GM13977 (cell line): ENCODE measurements around the gene MEN1.
A peak's percentile ranks its signal among the peaks of the same experiment; 100 is the strongest.

Experiments used
- DNase-seq: peaks from one replicate; pipeline ENCODE4 v3.0.0; 2012; ENCODE audit warnings: low spot score
- in situ Hi-C: fragments of 300-500 bp; cut with MboI; formaldehyde crosslinking; loops from one replicate; pipeline ENCODE4 v1.12.0; 2022; ENCODE audit warnings: low sequenced_read_pairs, low pct_unique_long_range_greater_than_20kb, mixed read lengths, inconsistent platforms; ENCODE audit not compliant: unreplicated experiment
- TF ChIP-seq, protein P1 (sequence below): IDR thresholded peaks from 2 replicates; pipeline ENCODE4 v1.5.1; 2012; ENCODE audit warnings: mild to moderate bottlenecking, control low read depth; ENCODE audit not compliant: insufficient read depth; ENCODE audit errors: extremely low read depth, missing control alignments

The MEN1 gene

DNA sequence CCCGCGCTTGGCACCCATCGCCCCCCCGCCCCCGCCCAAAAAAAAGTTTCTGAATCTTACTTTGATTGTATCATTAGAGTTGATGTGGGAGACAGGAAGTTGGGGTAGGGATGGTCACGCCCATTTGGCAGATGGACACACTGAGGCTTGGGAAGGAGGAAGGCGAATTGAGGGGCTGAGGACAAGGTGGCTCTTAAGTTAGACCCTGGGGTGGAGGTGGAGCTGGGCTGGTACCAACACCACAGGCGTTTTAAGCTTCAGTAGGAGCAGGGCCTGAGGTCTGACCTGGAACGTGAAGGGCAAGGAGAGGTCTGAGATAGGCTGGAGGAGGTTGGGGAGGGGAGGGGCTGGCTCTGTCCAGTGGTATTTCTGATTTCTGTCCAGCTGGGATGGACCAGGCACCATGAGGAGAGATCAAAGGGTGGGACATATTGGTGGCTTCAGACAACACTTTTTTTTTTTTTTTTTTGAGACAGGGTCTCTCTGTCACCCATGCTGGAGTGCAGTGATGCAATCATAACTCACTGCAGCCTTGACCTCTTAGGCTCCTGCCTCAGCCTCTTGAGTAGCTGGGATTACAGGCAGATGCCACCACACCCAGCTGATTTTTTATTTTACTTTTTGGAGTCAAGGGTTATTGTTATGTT is 34.9 kb upstream of the MEN1 start:
- DNase-seq = no peak
- in situ Hi-C loops = loop anchor here (5.0 kb wide), 1 partner anchor 47 kb away; no protein-coding TSS in a partner anchor
- TF ChIP-seq, protein P1, sequence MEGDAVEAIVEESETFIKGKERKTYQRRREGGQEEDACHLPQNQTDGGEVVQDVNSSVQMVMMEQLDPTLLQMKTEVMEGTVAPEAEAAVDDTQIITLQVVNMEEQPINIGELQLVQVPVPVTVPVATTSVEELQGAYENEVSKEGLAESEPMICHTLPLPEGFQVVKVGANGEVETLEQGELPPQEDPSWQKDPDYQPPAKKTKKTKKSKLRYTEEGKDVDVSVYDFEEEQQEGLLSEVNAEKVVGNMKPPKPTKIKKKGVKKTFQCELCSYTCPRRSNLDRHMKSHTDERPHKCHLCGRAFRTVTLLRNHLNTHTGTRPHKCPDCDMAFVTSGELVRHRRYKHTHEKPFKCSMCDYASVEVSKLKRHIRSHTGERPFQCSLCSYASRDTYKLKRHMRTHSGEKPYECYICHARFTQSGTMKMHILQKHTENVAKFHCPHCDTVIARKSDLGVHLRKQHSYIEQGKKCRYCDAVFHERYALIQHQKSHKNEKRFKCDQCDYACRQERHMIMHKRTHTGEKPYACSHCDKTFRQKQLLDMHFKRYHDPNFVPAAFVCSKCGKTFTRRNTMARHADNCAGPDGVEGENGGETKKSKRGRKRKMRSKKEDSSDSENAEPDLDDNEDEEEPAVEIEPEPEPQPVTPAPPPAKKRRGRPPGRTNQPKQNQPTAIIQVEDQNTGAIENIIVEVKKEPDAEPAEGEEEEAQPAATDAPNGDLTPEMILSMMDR = no peak

DNA sequence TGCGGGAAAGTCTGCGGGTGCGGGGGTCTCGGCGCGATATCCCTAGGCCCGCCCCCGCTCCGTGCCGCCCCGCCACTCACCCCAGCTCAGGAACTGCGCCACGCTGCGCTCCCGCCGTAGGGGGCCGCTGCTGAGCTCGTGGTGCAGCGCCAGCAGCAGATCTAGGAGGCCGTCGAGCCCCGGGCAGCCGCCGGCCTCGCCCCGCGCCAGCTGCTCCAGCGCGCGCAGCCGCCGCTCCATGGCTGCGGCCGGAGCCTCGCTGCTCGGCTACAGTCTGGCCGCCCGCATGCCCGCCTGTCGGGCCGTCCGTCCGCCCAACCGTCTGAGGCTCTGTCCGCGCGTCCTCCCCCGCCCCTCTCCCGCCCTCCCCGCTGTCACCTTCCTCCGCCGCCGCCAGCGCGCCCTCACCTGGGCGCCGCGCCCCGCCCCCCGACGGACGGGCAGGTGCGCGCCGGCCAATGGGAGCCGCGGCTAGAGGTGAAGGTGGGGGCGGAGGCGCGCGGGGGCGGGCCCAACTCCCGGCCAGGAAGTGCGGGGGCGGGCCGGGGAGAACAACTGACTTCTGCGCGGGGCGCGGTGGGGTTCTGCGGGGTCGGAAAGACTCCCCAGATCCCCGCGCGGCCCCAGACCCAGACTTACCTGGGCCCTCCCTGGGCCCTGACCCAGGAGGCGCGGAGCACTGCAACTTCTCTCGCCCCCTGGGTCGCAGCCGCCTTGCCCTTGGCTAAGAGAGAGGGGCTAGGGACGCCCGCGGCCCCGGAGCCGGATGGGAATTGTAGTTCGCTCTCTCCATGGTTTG is 34.2 kb upstream of the MEN1 start, which contains the start of gene CDC42BPG:
Gene CDC42BPG, minus strand, starts transcription at position 324 of the 799 bp plus-strand sequence. Its CDS starts 84 bp downstream, at position 240.
- in situ Hi-C loops = loop anchor here (5.0 kb wide), 1 partner anchor 48 kb away; no protein-coding TSS in a partner anchor
- TF ChIP-seq, protein P1 = peak; percentile 89
- peak; percentile 90 for DNase-seq

DNA sequence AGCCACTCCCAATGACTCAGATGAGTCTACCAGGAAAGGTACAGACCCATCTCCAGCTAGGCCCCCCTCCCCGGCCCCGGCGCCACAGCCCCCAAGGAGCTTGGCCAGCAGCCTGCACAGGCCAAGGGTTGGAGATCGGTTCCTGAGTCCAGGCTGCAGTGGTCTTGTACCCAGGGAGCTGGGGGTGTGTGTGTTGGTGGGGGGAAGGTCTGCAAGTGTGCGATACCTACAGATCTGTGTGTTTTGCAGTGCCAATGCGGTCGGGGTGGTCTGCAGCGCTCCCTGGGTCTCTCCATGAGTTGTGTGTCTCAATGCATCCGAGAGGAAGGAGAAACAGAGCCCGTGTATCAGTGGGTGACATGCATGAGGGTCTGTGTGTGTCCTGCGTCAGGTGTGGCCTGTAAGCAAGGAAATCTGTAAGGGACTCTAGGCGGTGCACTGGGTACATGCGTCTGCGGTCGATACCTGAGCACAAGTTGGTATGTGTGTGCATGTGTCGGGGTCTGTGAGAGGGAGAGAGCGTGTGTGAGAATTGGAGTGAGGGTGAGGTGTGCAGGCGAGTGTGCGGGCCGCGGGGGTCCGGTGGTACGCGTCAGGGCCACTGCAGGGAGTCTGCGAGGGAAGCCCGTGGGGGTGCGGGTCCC is 33.5 kb upstream of the MEN1 start:
- TF ChIP-seq, protein P1 = no peak
- no peak for DNase-seq
- in situ Hi-C loops = no loop called here

DNA sequence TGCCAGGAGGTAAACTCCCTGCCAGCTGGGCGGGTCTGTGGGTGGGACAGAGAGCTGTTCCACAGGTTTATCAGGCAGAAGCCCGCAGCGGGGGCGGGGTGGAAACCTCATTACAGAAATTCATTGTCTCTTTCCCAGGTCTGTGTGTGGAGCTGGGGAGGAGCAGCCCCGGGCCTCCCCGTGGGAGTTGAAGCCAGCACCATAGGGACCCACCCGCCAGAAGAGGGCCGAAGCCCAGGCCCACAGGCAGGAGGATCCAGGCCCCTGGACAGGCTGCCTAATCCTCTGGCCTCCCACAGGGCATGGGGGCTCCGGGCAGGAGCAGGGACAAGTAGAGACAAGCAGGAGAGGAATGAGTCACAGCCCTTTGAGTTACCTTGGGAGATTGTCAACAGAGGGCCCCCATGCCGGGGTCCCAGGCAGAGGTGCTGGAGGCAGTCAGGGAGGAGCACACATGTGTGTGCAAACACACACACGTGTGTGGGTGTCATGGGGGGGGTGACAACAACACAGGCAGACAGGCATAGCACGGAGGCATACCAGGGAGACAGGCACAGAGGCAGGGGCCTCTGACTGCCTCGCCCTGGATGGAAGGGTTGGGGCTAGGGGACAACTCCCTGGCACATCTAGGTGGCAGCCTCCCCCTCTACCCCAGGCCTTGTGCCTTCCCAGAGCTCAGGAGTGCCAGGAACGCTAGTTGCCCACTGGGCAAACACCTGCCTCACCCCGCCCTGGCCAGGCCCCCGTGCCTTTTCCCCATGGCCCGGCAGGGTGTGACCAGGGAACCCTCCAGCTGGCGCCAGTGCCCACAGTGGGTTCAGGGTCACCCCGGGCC is 32.7 kb upstream of the MEN1 start:
- in situ Hi-C loops = no loop called here
- DNase-seq = no peak
- TF ChIP-seq, protein P1 = no peak

DNA sequence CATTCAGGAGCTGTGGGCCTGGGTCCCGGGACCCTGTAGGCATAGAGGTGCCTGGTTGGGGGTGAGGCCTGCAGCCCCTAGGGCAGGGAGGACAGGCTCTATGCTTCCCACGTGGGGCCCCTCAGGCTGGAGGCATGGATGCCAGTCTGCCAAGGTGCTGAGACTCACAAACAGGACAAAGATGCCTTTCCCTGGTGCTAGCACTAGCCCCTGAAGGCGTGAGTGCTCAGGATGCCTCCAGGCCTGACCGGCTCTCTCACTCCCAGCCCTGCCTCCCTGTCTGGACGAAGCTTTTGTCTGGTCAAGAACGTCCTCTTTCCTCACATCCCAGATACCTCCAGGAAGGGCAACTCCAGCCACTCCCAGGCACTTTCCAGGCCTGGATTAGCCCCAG is 32.0 kb upstream of the MEN1 start:
- TF ChIP-seq, protein P1 = no peak
- in situ Hi-C loops = no loop called here
- DNase-seq = no peak

DNA sequence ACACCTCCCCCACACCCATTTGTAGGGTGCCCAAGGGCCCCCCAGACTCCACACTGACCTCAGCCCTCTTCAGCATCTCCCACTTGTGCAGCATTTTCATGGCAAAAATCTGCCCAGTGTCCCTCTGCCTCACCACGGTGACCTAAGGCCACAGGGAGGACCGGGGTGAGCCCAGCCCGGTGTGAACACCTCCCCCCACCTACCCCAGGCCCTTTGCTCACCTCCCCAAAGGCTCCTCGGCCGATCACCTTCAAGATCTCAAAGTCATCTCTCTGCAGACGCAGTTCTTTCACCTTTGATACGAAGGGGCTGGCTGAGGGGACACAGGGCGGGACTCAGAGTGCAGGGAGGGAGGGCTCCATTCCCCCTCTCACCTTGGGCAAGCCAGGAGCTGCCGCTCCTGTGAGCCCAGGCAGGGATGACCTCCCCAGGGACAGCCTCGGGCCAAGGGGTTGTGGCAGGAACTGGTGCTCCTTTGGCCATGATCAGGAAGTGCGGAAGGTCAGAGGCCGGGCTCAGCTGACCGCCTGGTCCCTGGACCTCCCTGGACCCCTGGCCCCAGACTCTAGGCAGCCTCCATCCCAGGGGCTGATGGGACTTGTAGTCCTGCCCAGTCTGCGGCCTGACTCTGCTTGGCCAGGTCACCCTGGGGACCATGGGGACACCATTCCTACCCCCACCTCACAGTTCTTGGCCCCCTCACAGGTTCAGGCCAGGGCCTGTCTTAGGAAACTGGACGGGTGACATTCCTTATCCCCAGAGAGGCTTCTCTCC is 31.4 kb upstream of the MEN1 start:
- no peak for DNase-seq
- TF ChIP-seq, protein P1 = no peak
- in situ Hi-C loops = no loop called here
